Measurements from ENCODE around the gene SLC22A5. TPM values are rescaled to one million over a fixed set of nuclear protein-coding genes. Genes with fewer than 3 reads are reported as not detected.

SLC22A5 gene
- total and polyA plus RNA-seq, 2 of the 8 experiments (the other 6 are each of a cell fraction or from before 2014, with no cell fraction given): 4.0 to 9.0 TPM

GRCh38 chr5:132397224-132397623 is 27.7 kb downstream of the SLC22A5 start:
- Histone ChIP-seq H2BK5ac (ENCODE audit: low read depth, low read length) (no peak overlapping the region), H3K79me2 (ENCODE audit: control insufficient read depth in 1 of 2, insufficient read depth in 2 of 2, low read length in 2 of 2) (no peaks in the 10 kb centered on the region), H3K27me3 (replicated peaks in 1 of 4; ENCODE audit: control insufficient read depth in 3 of 4, extremely low read depth in 1 of 4, insufficient read depth in 3 of 4, low read length in 3 of 4) (no peaks in the 10 kb centered on the region), H3K9ac (replicated peaks in 1 of 4; ENCODE audit: extremely low read depth in 1 of 4, low read depth in 3 of 4, low read length in 3 of 4) (no peak overlapping the region), H3K56ac (replicated peaks; ENCODE audit: insufficient read length, low read depth, low read length) (no peak overlapping the region), H4K91ac (replicated peaks; ENCODE audit: insufficient read length, low read length) (no peak overlapping the region), H3K4ac (replicated peaks; ENCODE audit: insufficient read length, low read depth, low read length) (no peak overlapping the region), H4K5ac (ENCODE audit: insufficient read length, low read depth, low read length) (no peak overlapping the region), H3K9me3 (ENCODE audit: insufficient read depth in 2 of 2, low read depth in 1 of 2, low read length in 1 of 2) (no peaks in the 10 kb centered on the region), H2BK15ac (ENCODE audit: low read length) (no peak overlapping the region), H3K23me2 (ENCODE audit: low read depth, low read length) (no peaks in the 10 kb centered on the region), H2AK5ac (ENCODE audit: low read depth, low read length) (no peak overlapping the region), H2BK120ac (replicated peaks; ENCODE audit: low read depth, low read length) (no peak overlapping the region), H2BK12ac (ENCODE audit: low read depth, low read length) (no peak overlapping the region), H2AFZ (ENCODE audit: low read length) (no peak overlapping the region), H3K36me3 (ENCODE audit: control insufficient read depth in 2 of 4, insufficient read depth in 4 of 4, low read length in 3 of 4) (no peaks in the 10 kb centered on the region), H3K4me1 (replicated peaks in 1 of 4; ENCODE audit: control insufficient read depth in 3 of 4, insufficient read depth in 4 of 4, low read length in 3 of 4) (no peaks in the 10 kb centered on the region), H3K79me1 (ENCODE audit: low read depth, low read length) (no peaks in the 10 kb centered on the region), H3K4me2 (ENCODE audit: insufficient read depth in 1 of 2, low read depth in 2 of 2, low read length in 2 of 2) (no peak overlapping the region), H3K27ac (ENCODE audit: low read depth, low read length) (no peak overlapping the region), H4K20me1 (replicated peaks in 1 of 2; ENCODE audit: control insufficient read depth in 1 of 2, insufficient read depth in 2 of 2, low read length in 2 of 2) (no peaks in the 10 kb centered on the region), H3K4me3 (ENCODE audit: extremely low read depth in 1 of 4, insufficient read depth in 2 of 4, low read depth in 3 of 4, low read length in 4 of 4) (no peak overlapping the region), H3K14ac (ENCODE audit: insufficient read length) (no peak overlapping the region), H2BK20ac (ENCODE audit: low read length) (no peak overlapping the region), H4K8ac (ENCODE audit: extremely low read depth, insufficient read depth, low read length) (no peak overlapping the region), H3K18ac (ENCODE audit: extremely low read depth, low read length) (no peak overlapping the region), H3K23ac (ENCODE audit: insufficient read length) (no peak overlapping the region)
- ChIA-PET CTCF (ENCODE audit: partially characterized antibody) (interaction anchor here (1.4 to 3.6 kb wide), 4 partner anchors 9 to 23 kb away, joined by 3 to 17 read pairs (median 8); no protein-coding TSS in a partner anchor), POLR2A (ENCODE audit: partially characterized antibody) (interaction anchor here (2.1 kb wide), 1 partner anchor 94 kb away, joined by 7 read pairs; the partner anchor contains the start of gene IRF1)
- TF ChIP-seq JUND (IDR thresholded peaks at IDR 0.05; ENCODE audit: low read length): no peak
- no peak for DNase-seq (ENCODE audit: low read depth in 1 of 2, low spot score in 2 of 2)
- 91% methylated on average over 2 of the region's 2 CpGs; no CpG with 5 or more reads in 1 of the 2 experiments for WGBS, 2 experiments (ENCODE audit: extremely low coverage in 1 of 2, insufficient coverage in 1 of 2, insufficient read length in 1 of 2, insufficient replicate concordance in 2 of 2, low coverage in 1 of 2, low lambda C conversion rate in 2 of 2, missing lambda C conversion rate in 1 of 2)
- no peak for FAIRE-seq

Data from H1 (cell line).